Gastrocnemius medialis (tissue), 4 donors: ENCODE results near the gene APOA1.

Experiments
- CTCF ChIP-seq, 5 experiments: fragments of 450-650 bp in 3 of 5; fragments of 200-600 bp in 2 of 5; sonication (generic) in 2 of 5; IDR thresholded peaks in 4 of 5; conservative IDR thresholded peaks in 1 of 5; 1 replicate in 4 of 5; 2 replicates in 1 of 5; pipeline ENCODE4 v1.5.1; 2016 to 2019; ENCODE audit warnings: antibody characterized with exemption in 5 of 5, mild to moderate bottlenecking in 3 of 5, moderate library complexity in 3 of 5
- POLR2A ChIP-seq, 2 donors: fragments of 450-650 bp; IDR thresholded peaks; one replicate each; pipeline ENCODE4 v1.6.1; 2017; ENCODE audit warnings: antibody characterized with exemption in 2 of 2, mild to moderate bottlenecking in 2 of 2, moderate library complexity in 2 of 2

GRCh38 chr11:116811194-116811593 lies 26.2 kb downstream of the APOA1 start:
- no peak for TF ChIP-seq CTCF (IDR thresholded peaks at IDR 0.05 in 4 of 5, conservative IDR thresholded peaks at IDR 0.05 in 1 of 5)
- TF ChIP-seq POLR2A (IDR thresholded peaks at IDR 0.05): no peak
